ENCODE data around the gene CIITA. TPM values are rescaled to one million over a fixed set of nuclear protein-coding genes. Genes with fewer than 3 reads are reported as not detected.

Gene CIITA
- total and polyA plus RNA-seq, 4 experiments from 2014 or later = 0.08 to 1.6 (median 1.5) TPM

- Histone ChIP-seq H3K4me3 (ENCODE audit: low read length in 2 of 2) (no peak overlapping the region), H3K27ac (ENCODE audit: low read depth, low read length) (no peak overlapping the region), H3K27me3 (ENCODE audit: insufficient read depth, low read length) (no peaks in the 10 kb centered on the region), H3K36me3 (ENCODE audit: insufficient read depth, low read length) (peaks cover 10% of the 10 kb centered on the region), H3K4me1 (ENCODE audit: insufficient read depth, low read length) (peaks cover 39% of the 10 kb centered on the region), H3K9me3 (ENCODE audit: control insufficient read depth in 1 of 2, low read length in 2 of 2) (no peaks in the 10 kb centered on the region)
- H3K27me3 Mint-ChIP-seq = no peaks in the 10 kb centered on the region
- DNase-seq = no peak
- intact Hi-C loops (cut with micrococcal nuclease) = no loop called here
- peaks cover 12 to 35% of the 10 kb centered on the region in 2 donors for H3K36me3 Mint-ChIP-seq
- H3K27ac Mint-ChIP-seq = peak overlapping the region in 3 of 7 donors; percentile 17 to 53 (median 24)
- peaks cover 37 to 54% (median 45%) of the 10 kb centered on the region in 4 donors for H3K4me1 Mint-ChIP-seq
- CTCF ChIA-PET (ENCODE audit: partially characterized antibody) = interaction anchor here (1.0 to 1.6 kb wide), 2 partner anchors 14 to 22 kb away, joined by 4 read pairs; no protein-coding TSS in a partner anchor
- H3K9me3 Mint-ChIP-seq = no peaks in the 10 kb centered on the region
- POLR2A ChIA-PET (ENCODE audit: partially characterized antibody) = no interaction called here
- H3K4me3 Mint-ChIP-seq = no peak overlapping the region
Measured at GRCh38 chr16:10932959-10933710, 56.1 kb downstream of the CIITA start.

- intact Hi-C loops (cut with micrococcal nuclease) = no loop called here
- H3K36me3 ChIP-seq (ENCODE audit: insufficient read depth, low read length) = peaks cover 6% of the 10 kb centered on the region
- no peaks in the 10 kb centered on the region for H3K27me3 Mint-ChIP-seq
- H3K36me3 Mint-ChIP-seq = peaks cover 12 to 29% of the 10 kb centered on the region in 2 donors
- POLR2A ChIA-PET (ENCODE audit: partially characterized antibody) = no interaction called here
- peaks cover 46% of the 10 kb centered on the region for H3K4me1 ChIP-seq (ENCODE audit: insufficient read depth, low read length)
- no peaks in the 10 kb centered on the region for H3K9me3 Mint-ChIP-seq
- H3K4me3 ChIP-seq (ENCODE audit: low read length in 2 of 2) = no peak overlapping the region
- H3K27me3 ChIP-seq (ENCODE audit: insufficient read depth, low read length) = no peaks in the 10 kb centered on the region
- H3K27ac ChIP-seq (ENCODE audit: low read depth, low read length) = no peak overlapping the region
- no peak overlapping the region for H3K4me3 Mint-ChIP-seq
- H3K27ac Mint-ChIP-seq = peak overlapping the region in 1 of 7 donors; percentile 68
- H3K9me3 ChIP-seq (ENCODE audit: control insufficient read depth in 1 of 2, low read length in 2 of 2) = no peaks in the 10 kb centered on the region
- H3K4me1 Mint-ChIP-seq = peaks cover 45 to 61% (median 52%) of the 10 kb centered on the region in 4 donors
- no peak for DNase-seq
- CTCF ChIA-PET (ENCODE audit: partially characterized antibody) = interaction anchor here (1.8 kb wide), 1 partner anchor 15 kb away, joined by 3 read pairs; no protein-coding TSS in a partner anchor
Measured at GRCh38 chr16:10933865-10934264, 56.9 kb downstream of the CIITA start.

- Histone ChIP-seq H3K4me1 (ENCODE audit: insufficient read depth, low read length) (peaks cover 53% of the 10 kb centered on the region), H3K27ac (ENCODE audit: low read depth, low read length) (no peak overlapping the region), H3K36me3 (ENCODE audit: insufficient read depth, low read length) (peaks cover 5% of the 10 kb centered on the region), H3K4me3 (ENCODE audit: low read length in 2 of 2) (no peak overlapping the region), H3K9me3 (ENCODE audit: control insufficient read depth in 1 of 2, low read length in 2 of 2) (no peaks in the 10 kb centered on the region), H3K27me3 (ENCODE audit: insufficient read depth, low read length) (no peaks in the 10 kb centered on the region)
- Mint-ChIP-seq H3K27me3 (no peaks in the 10 kb centered on the region), H3K27ac (peak overlapping the region in 1 of 7 donors; percentile 68), H3K36me3 (peaks cover 12 to 29% of the 10 kb centered on the region in 2 donors), H3K4me1 (peaks cover 51 to 68% (median 58%) of the 10 kb centered on the region in 4 donors), H3K9me3 (no peaks in the 10 kb centered on the region), H3K4me3 (peak overlapping the region in 1 of 8 donors; percentile 7)
- DNase-seq = no peak
- ChIA-PET CTCF (ENCODE audit: partially characterized antibody) (interaction anchor here (1.8 kb wide), 1 partner anchor 16 kb away, joined by 3 read pairs; no protein-coding TSS in a partner anchor), POLR2A (ENCODE audit: partially characterized antibody) (no interaction called here)
- intact Hi-C loops (cut with micrococcal nuclease) = no loop called here
Measured at GRCh38 chr16:10934325-10935107, 57.5 kb downstream of the CIITA start.

GRCh38 chr16:10935226-10935915 lies 58.4 kb downstream of the CIITA start:
- no peak overlapping the region for H3K27ac ChIP-seq (ENCODE audit: low read depth, low read length)
- intact Hi-C loops (cut with micrococcal nuclease) = no loop called here
- Mint-ChIP-seq H3K4me3 (peak overlapping the region in 3 of 8 donors; percentile 7 to 41 (median 39)), H3K9me3 (no peaks in the 10 kb centered on the region), H3K36me3 (peaks cover 7 to 25% of the 10 kb centered on the region in 2 donors), H3K27ac (peak overlapping the region in 2 of 7 donors; percentile 8 to 52), H3K4me1 (peaks cover 56 to 76% (median 65%) of the 10 kb centered on the region in 4 donors), H3K27me3 (no peaks in the 10 kb centered on the region)
- ChIA-PET CTCF (ENCODE audit: partially characterized antibody) (interaction anchor here (1.8 kb wide), 1 partner anchor 16 kb away, joined by 3 read pairs; no protein-coding TSS in a partner anchor), POLR2A (ENCODE audit: partially characterized antibody) (interaction anchor here (0.6 kb wide), 1 partner anchor 62 kb away, joined by 4 read pairs; no protein-coding TSS in a partner anchor)
- H3K36me3 ChIP-seq (ENCODE audit: insufficient read depth, low read length) = peaks cover 5% of the 10 kb centered on the region
- peaks cover 61% of the 10 kb centered on the region for H3K4me1 ChIP-seq (ENCODE audit: insufficient read depth, low read length)
- H3K27me3 ChIP-seq (ENCODE audit: insufficient read depth, low read length) = no peaks in the 10 kb centered on the region
- no peak overlapping the region for H3K4me3 ChIP-seq (ENCODE audit: low read length in 2 of 2)
- H3K9me3 ChIP-seq (ENCODE audit: control insufficient read depth in 1 of 2, low read length in 2 of 2) = no peaks in the 10 kb centered on the region
- no peak for DNase-seq

- Histone ChIP-seq H3K9me3 (ENCODE audit: control insufficient read depth in 1 of 2, low read length in 2 of 2) (no peaks in the 10 kb centered on the region), H3K27ac (ENCODE audit: low read depth, low read length) (no peak overlapping the region), H3K4me1 (ENCODE audit: insufficient read depth, low read length) (peaks cover 72% of the 10 kb centered on the region), H3K27me3 (ENCODE audit: insufficient read depth, low read length) (no peaks in the 10 kb centered on the region), H3K4me3 (ENCODE audit: low read length in 2 of 2) (no peak overlapping the region), H3K36me3 (ENCODE audit: insufficient read depth, low read length) (peaks cover 5% of the 10 kb centered on the region)
- Mint-ChIP-seq H3K27me3 (no peaks in the 10 kb centered on the region), H3K4me3 (peak overlapping the region in 5 of 8 donors; percentile 22 to 92 (median 43)), H3K9me3 (no peaks in the 10 kb centered on the region), H3K36me3 (peaks cover 5 to 23% of the 10 kb centered on the region in 2 donors), H3K4me1 (peaks cover 61 to 87% (median 74%) of the 10 kb centered on the region in 4 donors), H3K27ac (peak overlapping the region in 4 of 7 donors; percentile 72 to 88 (median 76))
- POLR2A ChIA-PET (ENCODE audit: partially characterized antibody) = no interaction called here
- CTCF ChIA-PET (ENCODE audit: partially characterized antibody) = interaction anchor here (0.9 to 1.6 kb wide), 3 partner anchors 14 to 18 kb away, joined by 3 to 6 read pairs (median 4); no protein-coding TSS in a partner anchor
- no peak for DNase-seq
- intact Hi-C loops (cut with micrococcal nuclease) = no loop called here
Measured at GRCh38 chr16:10936272-10936984, 59.4 kb downstream of the CIITA start.

- Mint-ChIP-seq H3K27ac (peak overlapping the region in 5 of 7 donors; percentile 42 to 88 (median 72)), H3K4me1 (peaks cover 61 to 90% (median 75%) of the 10 kb centered on the region in 4 donors), H3K36me3 (peaks cover 4 to 20% of the 10 kb centered on the region in 2 donors), H3K4me3 (peak overlapping the region; percentile 71 to 94 (median 92)), H3K9me3 (no peaks in the 10 kb centered on the region), H3K27me3 (no peaks in the 10 kb centered on the region)
- peak overlapping the region; percentile 15 for H3K27ac ChIP-seq (ENCODE audit: low read depth, low read length)
- POLR2A ChIA-PET (ENCODE audit: partially characterized antibody) = no interaction called here
- no peaks in the 10 kb centered on the region for H3K27me3 ChIP-seq (ENCODE audit: insufficient read depth, low read length)
- H3K4me3 ChIP-seq (ENCODE audit: low read length in 2 of 2) = peak overlapping the region; percentile 22 to 46
- peaks cover 5% of the 10 kb centered on the region for H3K36me3 ChIP-seq (ENCODE audit: insufficient read depth, low read length)
- DNase-seq = no peak
- peaks cover 72% of the 10 kb centered on the region for H3K4me1 ChIP-seq (ENCODE audit: insufficient read depth, low read length)
- H3K9me3 ChIP-seq (ENCODE audit: control insufficient read depth in 1 of 2, low read length in 2 of 2) = no peaks in the 10 kb centered on the region
- intact Hi-C loops (cut with micrococcal nuclease) = no loop called here
- CTCF ChIA-PET (ENCODE audit: partially characterized antibody) = interaction anchor here (0.9 to 1.6 kb wide), 4 partner anchors 14 to 18 kb away, joined by 3 to 6 read pairs (median 4); no protein-coding TSS in a partner anchor
Measured at GRCh38 chr16:10937068-10937859, 60.3 kb downstream of the CIITA start.
